Endothelial cell of umbilical vein (primary cell): ENCODE results near the gene EEF1AKMT1.

ENCODE experiments used
- CTCF ChIP-seq, 2 donors: IDR thresholded peaks; 1 replicate in 1 of 2; 2 replicates in 1 of 2; pipeline ENCODE4 v1.5.1; 2011; ENCODE audit warnings: low read length in 2 of 2, mild to moderate bottlenecking in 2 of 2, moderate library complexity in 2 of 2, control low read depth in 1 of 2, inconsistent platforms in 1 of 2, low read depth in 1 of 2; ENCODE audit not compliant: insufficient read depth in 1 of 2; ENCODE audit errors: extremely low read depth in 1 of 2
- EZH2 ChIP-seq: IDR thresholded peaks from 2 replicates; pipeline ENCODE4 v1.6.1; 2012; ENCODE audit warnings: borderline replicate concordance, low read depth, mild to moderate bottlenecking, moderate library complexity, low read length, inconsistent platforms; ENCODE audit not compliant: severe bottlenecking

DNA sequence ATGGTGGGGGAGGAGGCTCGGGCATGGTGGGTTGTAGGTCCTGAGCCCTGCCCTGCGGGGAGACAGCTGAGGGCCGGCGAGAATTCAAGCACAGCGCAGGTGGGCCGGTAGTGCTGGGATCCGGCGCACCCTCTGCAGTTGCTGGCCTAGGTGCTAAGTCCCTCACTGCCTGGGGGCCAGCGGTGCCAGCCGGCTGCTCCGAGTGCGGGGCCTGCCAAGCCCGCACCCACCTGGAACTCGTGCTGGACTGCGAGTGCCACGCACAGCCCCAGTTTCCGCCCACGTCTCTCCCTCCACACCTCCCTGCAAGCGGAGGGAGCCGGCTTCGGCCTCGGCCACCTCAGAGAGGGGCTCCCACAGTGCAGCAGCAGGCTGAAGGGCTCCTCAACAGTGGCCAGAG is 33.7 kb downstream of the EEF1AKMT1 start:
- TF ChIP-seq CTCF (IDR thresholded peaks at IDR 0.05; ENCODE audit: extremely low read depth in 1 of 2, insufficient read depth in 1 of 2, low read depth in 1 of 2, low read length in 2 of 2): no peak
- TF ChIP-seq EZH2: no peak
